Thoracic aorta (tissue), 2 donors: ENCODE measurements around the gene LRRC58. TPM values are rescaled to one million over a fixed set of nuclear protein-coding genes. Genes with fewer than 3 reads are reported as not detected.

ENCODE experiments used
- ATAC-seq: fragments of 150-250 bp; one replicate; pipeline ENCODE4 v1.8.0; 2017; ENCODE audit warnings: low read depth; ENCODE audit not compliant: insufficient number of reproducible peaks, low FRiP score
- DNase-seq: peaks from one replicate; pipeline ENCODE4 v3.0.0-alpha.2; 2020; ENCODE audit warnings: low spot score
- H3K27ac ChIP-seq, 2 donors: fragments of 200-600 bp; sonication (generic); 1 replicate in 1 of 2; 2 replicates in 1 of 2; pipeline ENCODE4 v1.5.1; 2016; ENCODE audit warnings: mild to moderate bottlenecking in 2 of 2, moderate library complexity in 2 of 2
- H3K27me3 ChIP-seq: fragments of 200-600 bp; sonication (generic); replicated peaks from 2 replicates; pipeline ENCODE4 v1.6.0; 2016; ENCODE audit warnings: mild to moderate bottlenecking; ENCODE audit not compliant: insufficient read depth
- H3K36me3 ChIP-seq: fragments of 200-600 bp; sonication (generic); one replicate; pipeline ENCODE4 v1.5.1; 2016
- H3K4me1 ChIP-seq, 2 donors: fragments of 200-600 bp; sonication (generic); 1 replicate in 1 of 2; 2 replicates in 1 of 2; pipeline versions ENCODE4 v1.5.1 to v1.6.0; 2016; ENCODE audit warnings: low read depth in 2 of 2, mild to moderate bottlenecking in 1 of 2; ENCODE audit not compliant: control insufficient read depth in 1 of 2
- H3K4me3 ChIP-seq: fragments of 200-600 bp; sonication (generic); 2 replicates; pipeline ENCODE4 v1.5.1; 2016; ENCODE audit warnings: mild to moderate bottlenecking
- H3K9me3 ChIP-seq: fragments of 200-600 bp; sonication (generic); 2 replicates; pipeline ENCODE4 v1.5.1; 2016
- CTCF ChIP-seq: fragments of 200-600 bp; sonication (generic); IDR thresholded peaks from one replicate; pipeline ENCODE4 v1.5.1; 2019; ENCODE audit warnings: antibody characterized with exemption
- total RNA-seq, 2 donors: library from RNA; depleted of rRNA; stranded (reverse); fragments of >200 nt; gene quantifications; one replicate each; pipeline versions ENCODE4 v1.1.0 to v1.2.3, GENCODE V29; 2016

Gene LRRC58
- 10 to 100 TPM; 27.9 to 35.6 TPM for total RNA-seq

- peak; percentile 83 for ATAC-seq
- DNase-seq, result peak; percentile 36
- H3K4me3 ChIP-seq, result peak within 1 kb of the TSS; percentile 73
- no peaks in the 10 kb centered on the region for H3K36me3 ChIP-seq
- H3K27me3 ChIP-seq, result no peaks in the 10 kb centered on the region
- TF ChIP-seq CTCF, result peak; percentile 29
- H3K9me3 ChIP-seq, result no peaks in the 10 kb centered on the region
- H3K4me1 ChIP-seq, result peaks cover 16 to 35% of the 10 kb centered on the region in 2 donors
- H3K27ac ChIP-seq, result peak within 1 kb of the TSS; percentile 69 to 80
Measured at GRCh38 chr3:120348991-120349854, at the start of gene LRRC58. TSS of gene LRRC58 (minus strand) at chr3:120349354. CDS start at chr3:120349243, 111 bp downstream.

- peaks cover 67% of the 10 kb centered on the region for H3K36me3 ChIP-seq
- H3K4me1 ChIP-seq, result no peaks in the 10 kb centered on the region
- TF ChIP-seq CTCF, result no peak
- H3K27ac ChIP-seq, result no peak overlapping the region
- H3K27me3 ChIP-seq, result no peaks in the 10 kb centered on the region
- H3K4me3 ChIP-seq, result no peak overlapping the region
- ATAC-seq (no peak), DNase-seq (no peak)
- no peaks in the 10 kb centered on the region for H3K9me3 ChIP-seq
Measured at GRCh38 chr3:120396469-120396868, 47.3 kb upstream of the LRRC58 start.

GRCh38 chr3:120394347-120394746 is 45.2 kb upstream of the LRRC58 start:
- H3K27ac ChIP-seq, result no peak overlapping the region
- H3K4me1 ChIP-seq, result no peaks in the 10 kb centered on the region
- no peaks in the 10 kb centered on the region for H3K27me3 ChIP-seq
- H3K4me3 ChIP-seq, result no peak overlapping the region
- ATAC-seq, result no peak
- no peak for DNase-seq
- H3K36me3 ChIP-seq, result peaks cover 46% of the 10 kb centered on the region
- no peak for TF ChIP-seq CTCF
- H3K9me3 ChIP-seq, result no peaks in the 10 kb centered on the region

- no peak for DNase-seq
- H3K27ac ChIP-seq, result no peak overlapping the region
Measured at GRCh38 chr3:120393761-120394160, 44.6 kb upstream of the LRRC58 start.

More at GRCh38 chr3:120393761-120394160, 44.6 kb upstream of the LRRC58 start:
- H3K4me3 ChIP-seq, result no peak overlapping the region
- H3K9me3 ChIP-seq, result no peaks in the 10 kb centered on the region
- no peak for ATAC-seq
- H3K4me1 ChIP-seq, result no peaks in the 10 kb centered on the region
- TF ChIP-seq CTCF, result no peak
- H3K27me3 ChIP-seq, result no peaks in the 10 kb centered on the region
- H3K36me3 ChIP-seq, result peaks cover 41% of the 10 kb centered on the region
